ENCODE results near the gene LPAR3. TPM values are rescaled to one million over a fixed set of nuclear protein-coding genes. Genes with fewer than 3 reads are reported as not detected.

LPAR3 gene
- total RNA-seq, 1 donor from 2014 or later = 2.4 TPM

DNA sequence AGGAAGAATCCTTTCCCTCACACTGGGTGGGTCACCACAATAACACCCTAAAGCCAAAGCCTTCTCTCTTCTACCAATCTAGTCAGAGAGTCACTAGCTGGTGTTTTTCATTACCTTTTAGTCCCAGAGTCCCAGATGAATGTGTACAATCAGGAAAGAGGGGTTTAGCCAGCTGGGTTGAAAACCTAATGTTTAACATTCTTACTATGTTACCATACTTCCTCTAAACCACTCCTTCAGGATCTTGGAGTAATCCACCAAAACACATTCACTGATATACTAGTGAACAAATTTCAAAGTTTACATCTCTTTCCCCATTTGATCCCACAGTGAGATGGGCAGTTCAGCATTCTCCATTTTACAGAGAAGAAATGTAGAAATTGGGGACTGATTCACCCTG, 9.7 kb downstream of the LPAR3 start:
- Mint-ChIP-seq H3K4me3 (no peak overlapping the region), H3K27me3 (ENCODE audit: insufficient read depth, low read depth) (no peaks in the 10 kb centered on the region), H3K36me3 (no peaks in the 10 kb centered on the region), H3K27ac (no peak overlapping the region), H3K4me1 (no peaks in the 10 kb centered on the region), H3K9me3 (peaks cover 7% of the 10 kb centered on the region)
- no peaks in the 10 kb centered on the region for H3K36me3 ChIP-seq
- H3K4me2 ChIP-seq = no peak overlapping the region
- TF ChIP-seq EZH2phosphoT487 (IDR thresholded peaks at IDR 0.05) = no peak
- TF ChIP-seq, protein P1, sequence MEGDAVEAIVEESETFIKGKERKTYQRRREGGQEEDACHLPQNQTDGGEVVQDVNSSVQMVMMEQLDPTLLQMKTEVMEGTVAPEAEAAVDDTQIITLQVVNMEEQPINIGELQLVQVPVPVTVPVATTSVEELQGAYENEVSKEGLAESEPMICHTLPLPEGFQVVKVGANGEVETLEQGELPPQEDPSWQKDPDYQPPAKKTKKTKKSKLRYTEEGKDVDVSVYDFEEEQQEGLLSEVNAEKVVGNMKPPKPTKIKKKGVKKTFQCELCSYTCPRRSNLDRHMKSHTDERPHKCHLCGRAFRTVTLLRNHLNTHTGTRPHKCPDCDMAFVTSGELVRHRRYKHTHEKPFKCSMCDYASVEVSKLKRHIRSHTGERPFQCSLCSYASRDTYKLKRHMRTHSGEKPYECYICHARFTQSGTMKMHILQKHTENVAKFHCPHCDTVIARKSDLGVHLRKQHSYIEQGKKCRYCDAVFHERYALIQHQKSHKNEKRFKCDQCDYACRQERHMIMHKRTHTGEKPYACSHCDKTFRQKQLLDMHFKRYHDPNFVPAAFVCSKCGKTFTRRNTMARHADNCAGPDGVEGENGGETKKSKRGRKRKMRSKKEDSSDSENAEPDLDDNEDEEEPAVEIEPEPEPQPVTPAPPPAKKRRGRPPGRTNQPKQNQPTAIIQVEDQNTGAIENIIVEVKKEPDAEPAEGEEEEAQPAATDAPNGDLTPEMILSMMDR (IDR thresholded peaks at IDR 0.05) = no peak
- no peak for TF ChIP-seq EZH2 (IDR thresholded peaks at IDR 0.05)
- H3K4me1 ChIP-seq = no peaks in the 10 kb centered on the region
- H2AFZ ChIP-seq (replicated peaks) = no peak overlapping the region
- no peaks in the 10 kb centered on the region for H3F3A ChIP-seq (ENCODE audit: low read depth)
- peaks cover 8% of the 10 kb centered on the region for H3K9me3 ChIP-seq (ENCODE audit: low read depth)
- H3K4me3 ChIP-seq = no peak overlapping the region
- H4K20me1 ChIP-seq (ENCODE audit: low read depth) = no peaks in the 10 kb centered on the region
- DNase-seq (ENCODE audit: low spot score) = no peak
- H3K9ac ChIP-seq = no peak overlapping the region
- no peaks in the 10 kb centered on the region for H3K27me3 ChIP-seq
- no peaks in the 10 kb centered on the region for H3K79me2 ChIP-seq (ENCODE audit: low read depth)
- no peak overlapping the region for H3K27ac ChIP-seq

DNA sequence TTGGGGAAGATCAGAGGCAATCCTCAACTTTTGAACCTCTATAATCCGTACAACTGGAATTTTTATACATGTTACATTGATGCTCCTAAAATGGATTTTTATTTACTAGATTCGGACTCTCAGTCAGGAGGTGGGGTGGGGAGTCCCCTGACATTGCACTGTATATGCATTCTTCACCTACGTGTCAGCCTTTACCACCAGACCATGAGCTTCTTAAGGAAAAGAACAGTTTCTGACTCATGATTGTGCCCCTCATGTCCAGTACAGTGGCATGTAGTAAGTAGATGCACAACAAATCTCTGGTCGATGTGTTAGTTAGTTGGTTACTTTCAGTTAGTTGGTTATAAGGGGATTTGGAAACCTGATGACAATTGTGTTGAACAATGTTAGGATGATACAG, 15.4 kb downstream of the LPAR3 start:
- no peak overlapping the region for H3K27ac Mint-ChIP-seq

DNA sequence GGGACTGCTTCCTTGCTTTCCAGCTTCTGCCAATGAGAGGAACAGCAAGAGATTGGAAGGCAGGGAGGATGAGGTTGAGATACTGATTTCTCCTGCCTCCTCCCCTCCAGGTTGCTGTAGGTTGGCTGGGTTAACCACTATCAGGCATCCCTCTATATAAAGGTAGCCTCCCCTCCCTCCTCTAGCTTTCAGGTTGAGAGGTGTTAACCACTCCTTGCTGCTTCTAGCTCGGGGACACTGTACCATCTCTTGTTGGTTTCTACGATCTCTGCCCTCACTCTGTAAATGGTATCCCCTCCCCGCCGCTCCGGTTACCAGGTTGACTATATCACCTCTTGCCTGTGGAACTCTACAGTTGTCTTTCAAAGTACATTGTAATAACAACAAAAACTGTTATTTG, 16.7 kb downstream of the LPAR3 start:
- Mint-ChIP-seq H3K4me1 (no peaks in the 10 kb centered on the region), H3K36me3 (no peaks in the 10 kb centered on the region), H3K27ac (no peak overlapping the region), H3K4me3 (no peak overlapping the region), H3K9me3 (no peaks in the 10 kb centered on the region), H3K27me3 (ENCODE audit: insufficient read depth, low read depth) (no peaks in the 10 kb centered on the region)
- H3K9me3 ChIP-seq (ENCODE audit: low read depth) = no peaks in the 10 kb centered on the region
- H3K27me3 ChIP-seq = no peaks in the 10 kb centered on the region
- H3F3A ChIP-seq (ENCODE audit: low read depth) = no peaks in the 10 kb centered on the region
- TF ChIP-seq EZH2 (IDR thresholded peaks at IDR 0.05) = no peak
- TF ChIP-seq, protein P1 (IDR thresholded peaks at IDR 0.05) = no peak
- TF ChIP-seq EZH2phosphoT487 (IDR thresholded peaks at IDR 0.05) = no peak
- H3K36me3 ChIP-seq = no peaks in the 10 kb centered on the region
- no peak overlapping the region for H3K4me2 ChIP-seq
- H3K4me3 ChIP-seq = no peak overlapping the region
- H2AFZ ChIP-seq (replicated peaks) = no peak overlapping the region
- H3K27ac ChIP-seq = no peak overlapping the region
- no peaks in the 10 kb centered on the region for H3K4me1 ChIP-seq
- no peak overlapping the region for H3K9ac ChIP-seq
- DNase-seq (ENCODE audit: low spot score) = no peak
- H4K20me1 ChIP-seq (ENCODE audit: low read depth) = no peaks in the 10 kb centered on the region
- no peaks in the 10 kb centered on the region for H3K79me2 ChIP-seq (ENCODE audit: low read depth)

More for the DNA sequence above, 15.4 kb downstream of the LPAR3 start:
- no peak overlapping the region for H3K9ac ChIP-seq
- no peak overlapping the region for H3K4me3 Mint-ChIP-seq
- no peak overlapping the region for H2AFZ ChIP-seq (replicated peaks)
- no peak for DNase-seq (ENCODE audit: low spot score)
- H3K9me3 Mint-ChIP-seq = peaks cover 7% of the 10 kb centered on the region
- no peaks in the 10 kb centered on the region for H3K36me3 Mint-ChIP-seq
- no peaks in the 10 kb centered on the region for H3F3A ChIP-seq (ENCODE audit: low read depth)
- no peak overlapping the region for H3K27ac ChIP-seq
- H3K9me3 ChIP-seq (ENCODE audit: low read depth) = peaks cover 8% of the 10 kb centered on the region
- no peaks in the 10 kb centered on the region for H3K27me3 ChIP-seq
- H3K4me1 Mint-ChIP-seq = no peaks in the 10 kb centered on the region
- no peak overlapping the region for H3K4me2 ChIP-seq
- H3K36me3 ChIP-seq = no peaks in the 10 kb centered on the region
- H3K4me1 ChIP-seq = no peaks in the 10 kb centered on the region
- H3K4me3 ChIP-seq = no peak overlapping the region
- no peaks in the 10 kb centered on the region for H3K79me2 ChIP-seq (ENCODE audit: low read depth)
- no peaks in the 10 kb centered on the region for H4K20me1 ChIP-seq (ENCODE audit: low read depth)
- no peak for TF ChIP-seq EZH2 (IDR thresholded peaks at IDR 0.05)
- TF ChIP-seq EZH2phosphoT487 (IDR thresholded peaks at IDR 0.05) = no peak
- TF ChIP-seq, protein P1 (IDR thresholded peaks at IDR 0.05) = no peak
- no peaks in the 10 kb centered on the region for H3K27me3 Mint-ChIP-seq (ENCODE audit: insufficient read depth, low read depth)
